ELR (cell line): Measurements from ENCODE around the gene TMEM181.
"Not testable (repeated sequence)": the region's sequence is repeated elsewhere in the genome, so short reads cannot be mapped to it uniquely, and the experiment has no call there.

Experiments
- DNase-seq: peaks from one replicate; pipeline ENCODE4 v3.0.0-alpha.2; 2015; ENCODE audit warnings: low read depth

TMEM181 gene

DNA sequence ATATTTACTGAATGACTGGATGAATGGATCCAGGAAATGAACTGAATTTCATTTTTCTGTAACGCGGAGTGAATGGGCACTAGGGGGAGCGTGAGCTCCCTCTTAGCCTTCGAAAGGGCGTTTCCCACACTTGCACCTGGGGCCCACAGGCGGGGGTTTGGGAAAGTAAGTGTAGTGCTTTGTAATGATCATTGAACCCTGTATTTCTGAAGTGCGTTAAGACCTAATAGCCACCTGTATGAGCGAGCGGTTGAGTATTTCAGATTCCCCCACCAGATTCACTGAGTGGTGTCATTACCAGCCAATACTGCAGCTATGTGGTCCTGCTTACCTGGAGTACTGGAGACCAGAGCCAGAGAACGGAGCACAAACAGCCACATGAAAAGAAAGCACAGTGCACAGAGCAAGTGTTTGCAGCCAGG, 100.5 kb downstream of the TMEM181 start:
- DNase-seq, result peak; percentile 54

DNA sequence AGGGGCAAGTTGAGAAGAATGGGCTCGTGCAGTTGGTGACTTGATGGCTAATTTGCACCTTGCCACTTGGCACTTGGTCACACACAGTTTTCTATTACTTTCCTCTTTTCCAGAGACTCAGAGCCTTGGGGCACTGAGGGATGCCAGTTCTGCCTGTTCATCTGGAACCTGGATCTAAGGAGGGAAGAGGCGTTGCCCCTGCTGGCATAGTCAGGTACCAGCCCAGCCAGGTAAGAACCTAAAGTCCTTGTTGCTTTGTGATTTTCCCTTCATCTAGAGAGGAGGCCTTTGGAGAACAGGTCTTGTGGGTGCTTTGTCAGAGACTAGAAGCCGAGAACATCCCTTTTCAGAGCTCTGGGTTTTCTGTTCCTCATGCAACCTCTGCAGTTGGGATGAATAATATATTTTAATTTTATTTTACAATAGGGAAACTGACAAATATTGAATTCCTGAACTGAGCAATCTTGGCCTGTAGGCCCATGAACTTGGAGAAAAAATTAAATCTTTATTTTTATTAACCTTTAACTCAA, 101.3 kb downstream of the TMEM181 start:
- no peak for DNase-seq

- no peak for DNase-seq
These were observed 102.7 kb downstream of the TMEM181 start for GRCh38 chr6:158662607-158662953.

GRCh38 chr6:158662954-158663624, 103.2 kb downstream of the TMEM181 start:
- no peak for DNase-seq

DNA sequence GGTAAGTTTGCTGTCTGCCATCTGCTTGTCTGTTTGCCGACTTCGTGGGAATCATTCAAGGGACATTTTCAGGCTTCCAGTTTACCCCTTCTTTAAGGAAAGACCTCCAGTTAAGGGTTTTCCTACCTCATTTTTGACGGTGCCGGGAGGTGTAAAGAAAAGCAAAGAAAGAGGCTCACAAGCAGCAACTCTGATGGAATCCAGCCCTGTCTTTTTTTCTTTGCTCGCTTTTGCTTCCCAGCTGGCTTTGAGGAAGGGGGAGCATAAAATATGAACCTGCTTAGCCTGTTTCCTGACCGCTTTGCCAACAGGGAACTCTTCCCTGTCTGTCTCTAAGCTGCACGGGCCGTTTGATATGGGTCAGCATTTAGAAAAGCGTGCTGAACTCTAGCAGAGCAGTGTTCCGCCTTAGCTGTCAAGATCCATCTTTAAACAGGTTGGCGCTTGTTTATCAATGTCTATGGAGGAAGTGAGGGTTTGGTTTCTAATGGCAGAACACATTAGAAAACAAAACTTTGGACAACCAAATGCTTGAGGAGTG, 103.8 kb downstream of the TMEM181 start:
- DNase-seq, result no peak

- DNase-seq, result no peak
These were observed 105.4 kb downstream of the TMEM181 start for GRCh38 chr6:158665332-158665731.

DNA sequence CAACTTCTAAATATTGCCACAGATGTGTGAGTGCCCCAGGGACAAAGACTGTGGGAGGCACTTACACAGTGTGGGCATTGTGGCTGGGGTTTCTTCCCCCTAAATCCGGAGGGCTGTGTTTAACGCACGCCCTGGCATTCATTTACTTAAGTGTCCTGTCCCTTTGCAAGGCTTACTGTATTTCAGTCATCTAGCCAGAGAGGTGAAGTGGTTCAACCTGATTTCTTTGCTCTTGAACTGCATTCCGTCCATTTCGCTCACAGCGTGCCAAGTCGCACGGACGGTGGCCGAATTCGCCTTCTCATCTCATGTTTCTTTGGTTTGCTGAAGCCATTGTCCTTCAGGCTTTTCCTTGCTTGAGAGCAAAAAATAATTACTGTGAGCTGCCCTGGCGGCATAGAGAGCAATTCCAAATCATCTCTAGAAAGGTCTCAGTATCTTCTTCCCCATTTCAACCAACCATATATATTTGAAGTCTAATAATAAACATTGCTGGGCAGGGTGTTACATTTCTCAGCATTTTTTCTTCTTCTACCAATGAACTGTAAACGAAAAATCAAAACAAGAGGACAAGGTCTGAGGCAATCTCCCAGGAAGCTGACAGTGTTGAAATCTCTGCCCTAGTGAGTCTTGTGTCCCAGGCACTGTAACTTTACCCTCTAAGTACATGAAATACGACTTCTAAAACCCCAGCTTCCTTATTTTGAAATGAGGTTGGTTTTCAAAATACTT, 106.9 kb downstream of the TMEM181 start:
- no peak for DNase-seq

DNA sequence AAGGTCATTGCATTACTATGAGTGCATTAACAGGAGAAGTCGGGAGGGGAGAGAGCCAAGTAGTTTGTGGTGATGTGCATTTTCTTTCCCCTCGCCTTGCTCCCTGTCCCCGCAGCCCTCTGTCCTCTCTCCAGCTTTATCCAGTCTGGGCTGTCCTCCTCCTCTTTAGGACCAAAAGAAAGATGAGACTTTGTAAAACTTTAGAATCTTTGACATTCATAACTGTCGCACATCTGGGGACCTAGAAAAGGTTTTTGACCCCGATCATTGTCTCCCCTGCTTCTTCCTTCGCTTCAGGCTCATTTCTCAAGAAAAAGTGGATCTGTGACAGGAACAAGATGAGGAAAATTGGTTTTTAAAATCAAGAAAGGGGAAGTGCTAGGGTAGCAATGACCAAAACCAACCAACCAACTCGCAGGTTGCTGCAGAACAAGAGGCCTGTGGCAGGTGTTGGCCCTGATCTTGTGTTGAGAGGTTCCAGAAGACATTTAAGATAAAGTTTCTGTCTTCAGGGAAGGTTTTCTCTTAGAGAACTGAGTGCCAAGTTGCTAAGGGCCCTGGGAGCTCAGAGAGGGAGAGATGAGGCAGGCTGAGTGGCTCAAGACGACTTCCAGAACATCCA, 107.6 kb downstream of the TMEM181 start:
- no peak for DNase-seq

- DNase-seq, result no peak
These were observed 108.8 kb downstream of the TMEM181 start for GRCh38 chr6:158668707-158669103.

- peak; percentile 67 for DNase-seq
These were observed 109.5 kb downstream of the TMEM181 start for GRCh38 chr6:158669145-158670035.

DNA sequence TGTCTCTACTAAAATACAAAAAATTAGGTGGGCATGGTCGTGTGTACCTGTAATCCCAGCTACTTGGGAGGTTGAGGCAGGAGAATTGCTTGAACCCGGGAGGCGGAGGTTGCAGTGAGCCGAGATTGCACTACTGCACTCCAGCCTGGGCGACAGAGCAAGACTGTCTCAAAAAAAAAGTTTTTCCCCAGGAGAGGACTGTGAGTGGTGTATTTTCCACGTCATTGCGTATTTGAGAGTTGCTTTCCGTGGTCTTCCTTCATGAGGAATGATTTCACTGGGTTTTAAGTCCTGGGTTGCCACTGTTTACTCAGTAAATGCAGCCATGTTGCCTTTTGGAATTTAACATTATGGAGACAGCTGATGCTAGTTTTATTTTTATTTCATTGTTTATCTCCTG, 112.2 kb downstream of the TMEM181 start:
- not testable (repeated sequence) for DNase-seq

DNA sequence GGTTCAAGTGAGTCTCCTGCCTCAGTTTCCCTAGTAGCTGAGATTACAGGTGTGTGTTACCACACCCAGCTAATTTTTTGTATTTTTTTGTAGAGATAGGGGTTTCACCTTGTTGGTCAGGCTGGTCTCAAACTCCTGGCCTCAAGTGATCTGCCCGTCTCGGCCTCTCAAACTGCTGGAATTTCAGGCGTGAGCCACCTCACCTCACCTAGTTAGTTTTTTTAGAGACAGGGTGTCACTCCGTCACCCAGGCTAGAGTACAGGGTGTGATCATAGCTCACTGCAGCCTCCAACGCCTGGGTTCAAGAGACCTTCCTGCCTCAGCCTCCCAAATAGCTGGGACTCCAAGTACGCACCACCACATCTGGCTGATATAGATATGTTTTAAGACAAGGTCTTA, 112.8 kb downstream of the TMEM181 start:
- no peak for DNase-seq

- no peak for DNase-seq
These were observed 114.6 kb downstream of the TMEM181 start for GRCh38 chr6:158674342-158675131.

DNA sequence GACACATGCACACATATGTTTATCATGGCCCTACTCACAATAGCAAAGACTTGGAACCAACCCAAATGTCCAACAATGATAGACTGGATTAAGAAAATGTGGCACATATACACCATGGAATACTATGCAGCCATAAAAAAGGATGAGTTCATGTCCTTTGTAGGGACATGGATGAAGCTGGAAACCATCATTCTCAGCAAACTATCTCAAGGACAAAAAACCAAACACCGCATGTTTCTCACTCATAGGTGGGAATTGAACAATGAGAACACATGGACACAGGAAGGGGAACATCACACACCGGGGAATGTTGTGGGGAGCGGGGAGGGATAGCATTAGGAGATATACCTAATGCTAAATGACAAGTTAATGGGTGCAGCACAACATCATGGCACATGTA, 117.2 kb downstream of the TMEM181 start:
- DNase-seq, result not testable (repeated sequence)

DNA sequence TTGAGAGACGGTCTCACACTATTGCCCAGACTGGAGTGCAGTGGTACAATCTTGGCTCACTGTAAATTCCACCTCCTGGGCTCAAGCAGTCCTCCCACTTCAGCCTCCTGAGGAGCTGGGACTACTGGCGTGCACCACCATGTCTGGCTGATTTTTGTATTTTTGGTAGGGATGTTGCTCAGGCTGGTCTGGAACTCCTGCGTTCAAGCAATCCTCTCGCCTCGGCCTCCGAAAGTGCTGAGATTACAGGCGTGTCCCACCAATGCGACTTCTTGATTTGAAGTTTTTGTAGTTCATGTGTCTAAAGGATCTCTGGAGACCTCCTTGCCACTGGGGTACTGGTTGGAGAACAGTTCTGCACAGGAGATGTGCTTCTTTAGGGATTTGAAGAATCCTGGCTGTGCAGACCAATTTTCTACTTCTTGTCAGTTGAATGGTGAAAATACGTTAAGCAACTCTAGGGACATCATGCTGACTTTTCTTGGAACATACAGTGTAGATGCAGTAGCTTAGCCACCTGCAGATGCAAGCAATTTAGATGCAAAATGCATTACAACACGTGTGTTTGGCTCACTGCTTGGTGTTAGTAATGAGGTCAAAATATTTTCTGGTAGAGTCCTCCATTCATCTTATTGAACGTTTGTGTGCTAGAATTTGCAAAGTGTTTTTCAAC, 118.2 kb downstream of the TMEM181 start:
- DNase-seq, result no peak

- DNase-seq, result no peak
These were observed 120.1 kb downstream of the TMEM181 start for GRCh38 chr6:158680015-158680414.

GRCh38 chr6:158680481-158680880, 120.6 kb downstream of the TMEM181 start:
- no peak for DNase-seq

GRCh38 chr6:158684311-158684710, 124.4 kb downstream of the TMEM181 start:
- DNase-seq, result no peak

- no peak for DNase-seq
These were observed 124.9 kb downstream of the TMEM181 start for GRCh38 chr6:158684745-158685324.
